Jurkat, Clone E6-1 (cell line): Measurements from ENCODE around the gene KMT2B.
"Not testable (repeated sequence)": the region's sequence is repeated elsewhere in the genome, so short reads cannot be mapped to it uniquely, and the experiment has no call there.

Experiments used
- DNase-seq: peaks from one replicate; pipeline ENCODE4 v3.0.0-alpha.2; 2011; ENCODE audit warnings: low read depth, low spot score
- H3K4me3 ChIP-seq: 2 replicates; pipeline ENCODE4 v1.5.1; 2011; ENCODE audit warnings: mild to moderate bottlenecking, low read length, control low read depth, moderate library complexity

KMT2B gene

DNA sequence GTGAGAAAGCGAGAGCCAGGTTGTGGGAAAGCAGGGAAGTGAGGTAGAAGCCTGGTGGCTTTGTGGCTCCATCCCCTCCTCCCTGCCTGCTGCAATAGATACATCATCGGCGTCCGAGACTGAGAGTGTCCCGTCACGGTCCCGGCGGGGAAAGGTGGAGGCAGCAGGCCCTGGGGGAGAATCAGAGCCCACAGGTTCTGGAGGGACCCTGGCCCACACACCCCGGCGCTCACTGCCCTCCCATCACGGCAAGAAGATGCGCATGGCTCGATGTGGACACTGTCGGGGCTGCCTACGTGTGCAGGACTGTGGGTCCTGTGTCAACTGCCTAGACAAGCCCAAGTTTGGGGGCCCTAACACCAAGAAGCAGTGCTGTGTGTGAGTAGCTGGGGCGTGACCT, 5.1 kb downstream of the KMT2B start:
- DNase-seq: no peak
- no peak overlapping the region for H3K4me3 ChIP-seq

DNA sequence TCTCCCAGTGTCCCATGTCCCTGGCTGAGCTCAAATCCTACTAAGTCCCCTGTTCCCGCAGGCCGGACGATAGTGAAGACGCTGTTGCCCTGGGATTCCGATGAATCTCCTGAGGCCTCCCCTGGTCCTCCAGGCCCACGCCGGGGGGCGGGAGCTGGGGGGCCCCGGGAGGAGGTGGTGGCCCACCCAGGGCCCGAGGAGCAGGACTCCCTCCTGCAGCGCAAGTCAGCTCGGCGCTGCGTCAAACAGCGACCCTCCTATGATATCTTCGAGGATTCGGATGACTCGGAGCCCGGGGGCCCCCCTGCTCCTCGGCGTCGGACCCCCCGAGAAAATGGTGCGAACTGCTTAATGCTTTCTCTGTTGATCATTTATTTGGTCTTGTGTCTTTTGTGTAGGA, 5.9 kb downstream of the KMT2B start:
- no peak overlapping the region for H3K4me3 ChIP-seq
- no peak for DNase-seq

DNA sequence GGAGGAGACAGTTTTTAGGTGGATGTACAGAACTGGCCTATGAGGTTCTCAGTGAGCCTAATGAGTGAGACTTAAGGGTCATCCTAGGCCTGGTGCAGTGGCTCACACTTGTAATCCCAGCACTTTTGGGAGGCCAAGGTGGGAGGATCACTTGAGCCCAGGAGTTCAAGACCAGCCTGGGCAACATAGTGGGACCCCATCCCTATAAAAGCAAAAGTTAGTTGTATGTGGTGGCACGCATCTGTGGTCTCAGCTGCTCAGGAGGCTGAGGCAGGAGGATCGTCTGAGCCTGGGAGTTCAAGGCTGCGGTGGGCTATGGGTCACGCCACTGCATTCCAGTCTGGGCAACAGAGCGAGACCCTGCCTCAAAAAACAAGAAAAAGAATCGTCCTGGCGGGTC, 6.3 kb downstream of the KMT2B start:
- DNase-seq, H3K4me3 ChIP-seq: not testable (repeated sequence)

DNA sequence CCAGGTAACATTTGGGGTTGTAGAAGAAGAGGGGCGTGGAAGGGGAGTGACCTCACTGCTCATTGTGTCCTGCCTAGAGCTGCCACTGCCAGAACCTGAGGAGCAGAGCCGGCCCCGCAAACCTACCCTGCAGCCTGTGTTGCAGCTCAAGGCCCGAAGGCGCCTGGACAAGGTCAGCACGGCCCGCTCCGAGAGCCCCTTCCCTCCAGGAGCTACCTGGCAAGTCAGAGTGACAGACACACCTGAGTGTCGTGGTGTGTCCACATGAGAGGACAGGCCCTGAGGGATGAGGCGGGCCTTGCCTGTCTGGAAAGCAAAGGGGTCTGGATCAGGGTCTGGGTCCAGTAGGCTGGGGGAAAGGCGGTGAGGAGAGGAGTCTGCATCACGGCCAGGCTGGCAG, 6.8 kb downstream of the KMT2B start:
- no peak overlapping the region for H3K4me3 ChIP-seq
- no peak for DNase-seq

DNA sequence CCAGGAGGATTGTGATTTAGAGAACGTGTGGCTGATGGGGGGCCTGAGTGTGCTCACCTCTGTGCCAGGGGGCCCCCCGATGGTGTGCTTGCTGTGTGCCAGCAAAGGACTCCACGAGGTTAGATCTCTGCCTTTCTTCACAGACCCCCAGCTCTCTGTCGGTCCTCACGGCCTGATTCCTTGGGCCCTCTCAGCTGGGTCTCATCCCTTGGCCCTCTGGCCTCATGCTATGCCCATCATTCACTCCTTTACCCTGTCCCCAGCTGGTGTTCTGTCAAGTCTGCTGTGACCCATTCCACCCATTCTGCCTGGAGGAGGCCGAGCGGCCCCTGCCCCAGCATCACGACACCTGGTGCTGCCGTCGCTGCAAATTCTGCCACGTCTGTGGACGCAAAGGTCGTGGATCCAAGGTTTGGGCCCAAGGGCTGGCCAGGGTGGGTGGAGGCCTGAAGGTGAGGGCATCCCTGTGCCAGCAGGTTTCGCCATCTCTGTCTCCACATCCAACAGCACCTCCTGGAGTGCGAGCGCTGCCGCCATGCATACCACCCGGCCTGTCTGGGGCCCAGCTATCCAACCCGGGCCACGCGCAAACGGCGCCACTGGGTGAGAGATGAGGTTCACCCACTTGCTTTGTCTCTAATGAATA, 7.5 kb downstream of the KMT2B start:
- no peak overlapping the region for H3K4me3 ChIP-seq
- no peak for DNase-seq

DNA sequence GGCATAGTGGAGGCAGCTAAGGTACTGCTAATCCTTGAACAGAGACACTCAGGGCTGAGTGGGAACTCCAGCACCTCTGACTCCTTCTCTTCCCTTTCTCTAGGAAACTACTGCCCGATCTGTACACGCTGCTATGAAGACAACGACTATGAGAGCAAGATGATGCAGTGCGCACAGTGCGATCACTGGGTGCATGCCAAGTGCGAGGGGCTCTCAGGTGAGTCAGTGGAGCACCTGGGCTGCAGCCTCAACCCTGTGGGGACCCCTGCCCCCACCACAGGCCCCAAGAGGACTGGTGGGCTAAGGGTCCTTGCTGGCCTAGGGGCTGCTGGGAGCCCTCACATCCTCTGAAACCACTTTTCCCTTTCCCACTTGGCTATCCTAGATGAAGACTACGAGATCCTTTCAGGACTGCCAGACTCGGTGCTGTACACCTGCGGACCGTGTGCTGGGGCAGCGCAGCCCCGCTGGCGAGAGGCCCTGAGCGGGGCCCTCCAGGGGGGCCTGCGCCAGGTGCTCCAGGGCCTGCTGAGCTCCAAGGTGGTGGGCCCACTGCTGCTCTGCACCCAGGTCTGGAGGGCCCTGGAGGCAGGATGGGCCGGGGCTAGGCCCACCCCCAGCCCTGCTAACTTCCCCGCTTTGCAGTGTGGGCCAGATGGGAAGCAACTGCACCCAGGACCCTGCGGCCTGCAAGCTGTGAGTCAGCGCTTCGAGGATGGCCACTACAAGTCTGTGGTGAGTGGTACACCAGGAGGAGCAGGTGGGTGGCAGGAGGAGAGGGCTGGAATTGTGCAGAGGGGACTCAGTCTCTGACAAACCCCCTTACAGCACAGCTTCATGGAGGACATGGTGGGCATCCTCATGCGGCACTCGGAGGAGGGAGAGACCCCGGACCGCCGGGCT, 9.5 kb downstream of the KMT2B start:
- no peak overlapping the region for H3K4me3 ChIP-seq
- no peak for DNase-seq

DNA sequence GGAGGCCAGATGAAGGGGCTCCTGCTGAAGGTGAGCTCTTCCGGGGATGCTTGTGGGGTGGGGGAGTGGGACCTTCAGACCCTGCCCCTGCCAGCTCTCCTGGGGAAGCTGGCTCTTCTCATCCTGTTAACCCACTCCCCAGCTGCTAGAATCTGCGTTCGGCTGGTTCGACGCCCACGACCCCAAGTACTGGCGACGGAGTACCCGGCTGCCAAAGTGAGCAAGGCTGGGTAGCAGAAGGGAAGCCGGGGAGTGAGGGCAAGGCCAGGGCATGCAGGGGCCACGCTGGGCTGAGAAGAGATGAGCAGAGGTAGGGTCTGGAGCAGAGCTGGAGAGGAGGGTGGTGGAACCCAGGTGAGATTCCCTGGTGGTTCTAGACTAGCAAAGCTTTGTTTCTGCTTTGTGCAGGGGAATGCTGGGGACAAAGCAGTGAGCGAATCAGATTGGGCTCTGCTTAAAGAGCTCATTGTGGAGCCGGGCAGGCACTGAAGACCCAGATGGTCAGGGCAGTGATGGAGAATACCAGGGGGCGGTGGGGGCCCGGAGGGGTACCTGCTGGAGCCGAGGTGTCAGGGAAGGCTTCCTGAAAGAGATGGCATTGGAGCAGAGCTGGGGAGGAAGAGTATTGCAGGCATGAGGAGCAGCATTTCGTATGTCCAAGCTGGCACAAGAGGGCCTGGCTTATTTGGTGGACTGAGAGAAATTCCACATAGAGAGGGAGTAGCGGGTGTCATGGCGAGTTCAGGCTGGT, 10.3 kb downstream of the KMT2B start:
- no peak for DNase-seq

DNA sequence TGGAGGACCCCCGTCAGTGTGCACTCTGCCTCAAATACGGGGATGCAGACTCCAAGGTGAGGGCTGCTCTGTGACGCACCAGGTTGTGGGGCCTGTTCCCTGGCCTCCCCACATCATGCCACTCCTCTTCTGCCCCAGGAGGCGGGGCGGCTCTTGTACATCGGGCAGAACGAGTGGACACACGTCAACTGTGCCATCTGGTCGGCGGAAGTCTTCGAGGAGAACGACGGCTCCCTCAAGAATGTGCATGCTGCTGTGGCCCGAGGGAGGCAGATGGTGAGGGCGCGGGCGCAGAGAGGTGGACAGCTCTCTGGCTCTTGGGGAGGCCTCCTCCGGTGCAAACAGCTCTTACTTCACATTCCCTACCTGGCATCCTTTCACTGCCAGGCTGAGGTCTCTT, 11.2 kb downstream of the KMT2B start:
- no peak for DNase-seq
- H3K4me3 ChIP-seq: no peak overlapping the region

More for the DNA sequence above, 10.3 kb downstream of the KMT2B start:
- H3K4me3 ChIP-seq: no peak overlapping the region

DNA sequence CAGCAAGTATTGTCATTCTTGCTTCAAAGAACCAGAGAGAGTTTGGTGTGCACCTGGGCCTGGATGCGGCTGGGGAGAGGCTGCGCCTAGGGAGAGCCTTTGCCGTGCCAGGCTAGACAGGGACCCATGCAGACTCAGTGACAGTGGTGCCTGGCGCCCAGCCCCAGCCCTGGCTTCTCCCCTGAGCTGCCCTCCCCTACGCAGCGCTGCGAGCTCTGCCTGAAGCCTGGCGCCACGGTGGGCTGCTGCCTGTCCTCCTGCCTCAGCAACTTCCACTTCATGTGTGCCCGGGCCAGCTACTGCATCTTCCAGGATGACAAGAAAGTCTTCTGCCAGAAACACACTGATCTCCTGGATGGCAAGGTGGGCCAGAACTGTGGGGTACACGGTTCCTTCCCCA, 12.0 kb downstream of the KMT2B start:
- no peak for DNase-seq
- no peak overlapping the region for H3K4me3 ChIP-seq

DNA sequence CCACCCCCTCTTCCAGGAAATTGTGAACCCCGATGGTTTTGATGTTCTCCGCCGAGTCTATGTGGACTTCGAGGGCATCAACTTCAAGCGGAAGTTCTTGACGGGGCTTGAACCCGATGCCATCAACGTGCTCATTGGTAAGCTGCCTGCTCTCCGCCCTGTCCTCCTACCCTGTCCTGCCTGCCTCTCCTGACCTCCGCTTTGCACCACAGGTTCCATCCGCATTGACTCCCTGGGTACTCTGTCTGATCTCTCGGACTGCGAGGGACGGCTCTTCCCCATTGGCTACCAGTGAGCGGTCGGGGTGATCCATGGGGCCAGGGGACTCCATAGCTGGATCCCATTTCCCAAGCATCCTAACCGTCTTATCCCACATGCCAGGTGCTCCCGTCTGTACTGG, 12.5 kb downstream of the KMT2B start:
- H3K4me3 ChIP-seq: no peak overlapping the region
- no peak for DNase-seq

DNA sequence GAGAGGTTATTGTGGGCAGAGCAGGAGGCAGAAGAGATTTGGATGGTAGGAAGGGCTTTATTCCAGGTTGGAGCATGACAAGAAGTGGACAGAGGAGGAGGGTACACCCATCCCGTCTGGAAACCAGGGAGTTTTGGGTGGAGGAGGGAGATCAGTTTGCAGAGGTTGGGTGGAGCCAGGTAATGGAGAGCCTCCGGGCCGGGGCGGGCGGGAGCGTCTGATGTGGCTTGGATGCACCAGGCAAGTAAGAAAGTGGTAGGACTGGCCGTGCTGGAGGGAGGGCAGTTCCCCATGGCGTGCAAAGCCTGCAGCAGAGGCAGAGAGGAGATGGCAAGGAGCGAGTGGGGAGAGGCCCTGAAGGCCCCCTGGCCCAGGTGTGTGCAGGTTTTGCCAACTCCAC, 13.6 kb downstream of the KMT2B start:
- DNase-seq: no peak

DNA sequence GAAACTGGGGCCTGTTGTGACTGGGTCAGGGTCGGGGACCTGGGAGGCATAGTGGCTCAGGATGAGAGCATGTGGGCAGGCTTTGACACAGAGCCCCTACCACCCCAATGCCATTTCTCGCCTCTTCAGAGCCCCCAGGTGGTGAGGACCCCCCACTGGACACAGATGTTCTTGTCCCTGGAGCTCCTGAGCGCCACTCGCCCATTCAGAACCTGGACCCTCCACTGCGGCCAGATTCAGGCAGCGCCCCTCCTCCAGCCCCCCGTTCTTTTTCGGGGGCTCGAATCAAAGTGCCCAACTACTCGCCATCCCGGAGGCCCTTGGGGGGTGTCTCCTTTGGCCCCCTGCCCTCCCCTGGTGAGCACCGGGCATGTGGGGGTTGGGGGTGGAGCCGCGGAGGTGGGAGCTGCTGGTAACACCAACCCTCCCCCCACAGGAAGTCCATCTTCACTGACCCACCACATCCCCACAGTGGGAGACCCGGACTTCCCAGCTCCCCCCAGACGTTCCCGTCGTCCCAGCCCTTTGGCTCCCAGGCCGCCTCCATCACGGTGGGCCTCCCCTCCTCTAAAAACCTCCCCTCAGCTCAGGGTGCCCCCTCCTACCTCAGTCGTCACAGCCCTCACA, 14.1 kb downstream of the KMT2B start:
- no peak overlapping the region for H3K4me3 ChIP-seq
- no peak for DNase-seq

More for the DNA sequence above, 13.6 kb downstream of the KMT2B start:
- no peak overlapping the region for H3K4me3 ChIP-seq

DNA sequence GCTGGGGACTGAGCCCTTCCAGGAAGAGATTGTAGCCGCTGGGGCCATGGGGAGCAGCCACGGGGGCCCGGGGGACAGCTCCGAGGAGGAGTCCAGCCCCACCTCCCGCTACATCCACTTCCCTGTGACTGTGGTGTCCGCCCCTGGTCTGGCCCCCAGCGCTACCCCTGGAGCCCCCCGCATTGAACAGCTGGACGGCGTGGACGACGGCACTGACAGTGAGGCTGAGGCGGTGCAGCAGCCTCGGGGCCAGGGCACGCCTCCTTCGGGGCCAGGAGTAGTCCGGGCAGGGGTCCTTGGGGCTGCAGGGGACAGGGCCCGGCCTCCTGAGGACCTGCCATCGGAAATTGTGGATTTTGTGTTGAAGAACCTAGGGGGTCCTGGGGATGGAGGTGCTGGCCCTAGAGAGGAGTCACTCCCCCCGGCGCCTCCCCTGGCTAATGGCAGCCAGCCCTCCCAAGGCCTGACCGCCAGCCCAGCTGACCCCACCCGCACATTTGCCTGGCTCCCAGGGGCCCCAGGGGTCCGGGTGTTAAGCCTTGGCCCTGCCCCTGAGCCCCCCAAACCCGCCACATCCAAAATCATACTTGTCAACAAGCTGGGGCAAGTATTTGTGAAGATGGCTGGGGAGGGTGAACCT, 14.9 kb downstream of the KMT2B start:
- DNase-seq: no peak
- H3K4me3 ChIP-seq: no peak overlapping the region

DNA sequence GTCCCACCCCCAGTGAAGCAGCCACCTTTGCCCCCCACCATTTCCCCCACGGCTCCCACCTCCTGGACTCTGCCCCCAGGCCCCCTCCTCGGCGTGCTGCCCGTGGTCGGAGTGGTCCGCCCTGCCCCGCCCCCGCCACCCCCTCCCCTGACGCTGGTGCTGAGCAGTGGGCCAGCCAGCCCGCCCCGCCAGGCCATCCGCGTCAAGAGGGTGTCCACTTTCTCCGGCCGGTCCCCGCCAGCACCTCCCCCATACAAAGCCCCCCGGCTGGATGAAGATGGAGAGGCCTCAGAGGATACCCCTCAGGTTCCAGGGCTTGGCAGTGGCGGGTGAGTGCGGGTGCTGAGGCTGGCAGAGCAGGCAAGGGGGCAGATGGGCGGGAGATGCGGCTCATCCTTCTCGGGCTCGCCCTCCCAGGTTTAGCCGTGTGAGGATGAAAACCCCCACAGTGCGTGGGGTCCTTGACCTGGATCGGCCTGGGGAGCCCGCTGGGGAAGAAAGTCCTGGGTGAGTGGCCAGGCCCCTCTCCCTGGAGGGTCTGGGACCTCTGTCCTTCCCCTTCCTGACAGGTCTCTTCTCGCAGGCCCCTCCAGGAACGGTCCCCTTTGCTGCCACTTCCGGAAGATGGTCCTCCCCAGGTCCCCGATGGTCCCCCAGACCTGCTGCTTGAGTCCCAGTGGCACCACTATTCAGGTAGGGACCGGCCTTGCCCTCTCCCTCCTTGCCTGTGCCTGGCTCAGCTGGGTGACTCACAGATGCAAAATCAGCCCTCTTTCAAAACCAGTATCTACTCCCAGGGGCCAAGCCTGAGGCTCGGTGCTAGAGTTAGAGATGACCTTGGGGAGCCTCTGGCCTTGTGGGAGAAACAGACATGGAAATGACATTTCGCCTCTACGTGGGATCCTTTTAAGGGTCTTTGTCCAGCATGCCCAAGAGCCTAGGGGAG, 15.7 kb downstream of the KMT2B start:
- DNase-seq: no peak
- H3K4me3 ChIP-seq: no peak overlapping the region

DNA sequence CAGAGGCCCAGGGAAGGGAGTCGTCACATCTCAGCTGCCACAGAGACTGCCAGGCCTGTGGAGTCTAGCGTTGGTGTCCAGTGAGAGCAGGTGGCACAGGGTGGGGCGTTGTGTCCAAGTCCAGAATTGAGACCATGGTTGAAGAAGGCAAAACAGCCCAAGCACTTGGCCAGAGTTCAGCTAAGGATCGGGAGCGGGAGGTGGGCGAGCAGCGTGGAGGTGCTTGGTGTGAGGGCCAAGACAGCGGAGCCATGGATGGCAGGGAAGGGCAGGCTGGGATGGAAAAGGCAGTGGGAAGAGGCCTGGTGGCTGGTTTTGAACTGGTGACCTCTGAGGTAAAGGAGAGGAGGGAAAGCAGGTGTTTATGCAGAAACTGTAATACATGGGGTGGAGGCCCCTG, 16.5 kb downstream of the KMT2B start:
- no peak for DNase-seq
- no peak overlapping the region for H3K4me3 ChIP-seq

DNA sequence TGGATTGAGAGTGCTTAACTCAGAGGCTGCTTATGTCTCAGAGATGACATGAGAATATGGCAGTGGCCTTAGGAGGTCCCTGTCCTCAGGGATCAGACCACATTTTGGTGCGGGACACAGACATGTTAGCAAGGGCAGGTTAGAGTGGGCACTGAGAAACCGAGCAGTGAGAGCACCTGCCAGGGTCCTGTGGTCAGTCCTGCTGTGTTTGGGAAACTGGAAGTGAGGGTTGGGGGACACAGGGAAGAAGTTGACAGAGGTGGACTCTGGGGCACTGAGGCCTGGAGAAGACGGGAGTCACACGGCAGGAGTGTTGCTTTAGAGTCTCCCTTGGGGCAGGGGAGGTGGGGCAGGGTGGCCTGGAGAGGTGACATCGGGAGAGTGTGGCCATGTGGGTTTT, 17.1 kb downstream of the KMT2B start:
- no peak overlapping the region for H3K4me3 ChIP-seq
- DNase-seq: no peak

DNA sequence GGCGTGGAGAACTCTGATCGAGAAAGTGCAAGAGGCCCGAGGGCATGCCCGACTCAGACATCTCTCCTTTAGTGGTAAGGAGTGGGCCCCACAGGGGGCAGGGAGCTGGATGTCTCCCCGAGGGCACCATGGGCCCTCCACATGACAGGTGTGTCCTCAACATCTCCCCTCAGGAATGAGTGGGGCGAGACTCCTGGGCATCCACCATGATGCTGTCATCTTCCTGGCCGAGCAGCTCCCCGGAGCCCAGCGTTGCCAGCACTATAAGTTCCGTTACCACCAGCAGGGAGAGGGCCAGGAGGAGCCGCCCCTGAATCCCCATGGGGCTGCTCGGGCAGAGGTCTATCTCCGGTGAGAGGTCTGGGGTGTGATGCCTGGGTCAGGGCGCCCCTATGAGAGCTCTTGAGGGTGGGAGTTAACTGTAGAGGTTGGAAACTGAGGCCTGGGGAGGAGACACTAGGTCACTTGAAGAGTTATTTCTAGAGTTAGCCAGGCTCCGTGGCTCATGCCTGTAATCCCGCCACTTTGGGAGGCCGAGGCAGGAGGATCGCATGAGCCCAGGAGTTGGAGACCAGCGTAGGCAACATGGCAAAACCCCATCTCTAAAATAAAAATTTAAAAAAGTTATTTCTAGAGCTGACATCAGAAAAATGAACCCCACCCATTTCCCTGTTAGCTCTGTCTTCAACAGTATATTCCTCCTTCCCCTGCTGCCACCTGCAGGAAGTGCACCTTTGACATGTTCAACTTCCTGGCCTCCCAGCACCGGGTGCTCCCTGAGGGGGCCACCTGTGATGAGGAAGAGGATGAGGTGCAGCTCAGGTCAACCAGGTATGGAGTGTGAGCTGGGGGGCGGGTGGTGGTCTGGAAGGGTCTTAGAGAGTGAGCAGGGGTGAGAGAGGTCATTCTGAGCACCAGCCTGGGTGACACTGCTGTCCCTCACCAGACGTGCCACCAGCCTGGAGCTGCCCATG, 19.4 kb downstream of the KMT2B start:
- no peak overlapping the region for H3K4me3 ChIP-seq
- DNase-seq: no peak
